Stimulated activated CD4-positive, alpha-beta T cell treated with anti-CD3 and anti-CD28 coated beads, TNF-alpha, amount 100 ng/mL, for 48 hours (primary cell): ENCODE results near the gene LBP.
"Not testable (repeated sequence)": the region's sequence is repeated elsewhere in the genome, so short reads cannot be mapped to it uniquely, and the experiment has no call there.

ENCODE experiments used
- DNase-seq, 3 donors: peaks; one replicate each; pipeline ENCODE4 v3.0.0-alpha.2; 2020; ENCODE audit warnings: low read depth in 3 of 3

LBP gene

DNA sequence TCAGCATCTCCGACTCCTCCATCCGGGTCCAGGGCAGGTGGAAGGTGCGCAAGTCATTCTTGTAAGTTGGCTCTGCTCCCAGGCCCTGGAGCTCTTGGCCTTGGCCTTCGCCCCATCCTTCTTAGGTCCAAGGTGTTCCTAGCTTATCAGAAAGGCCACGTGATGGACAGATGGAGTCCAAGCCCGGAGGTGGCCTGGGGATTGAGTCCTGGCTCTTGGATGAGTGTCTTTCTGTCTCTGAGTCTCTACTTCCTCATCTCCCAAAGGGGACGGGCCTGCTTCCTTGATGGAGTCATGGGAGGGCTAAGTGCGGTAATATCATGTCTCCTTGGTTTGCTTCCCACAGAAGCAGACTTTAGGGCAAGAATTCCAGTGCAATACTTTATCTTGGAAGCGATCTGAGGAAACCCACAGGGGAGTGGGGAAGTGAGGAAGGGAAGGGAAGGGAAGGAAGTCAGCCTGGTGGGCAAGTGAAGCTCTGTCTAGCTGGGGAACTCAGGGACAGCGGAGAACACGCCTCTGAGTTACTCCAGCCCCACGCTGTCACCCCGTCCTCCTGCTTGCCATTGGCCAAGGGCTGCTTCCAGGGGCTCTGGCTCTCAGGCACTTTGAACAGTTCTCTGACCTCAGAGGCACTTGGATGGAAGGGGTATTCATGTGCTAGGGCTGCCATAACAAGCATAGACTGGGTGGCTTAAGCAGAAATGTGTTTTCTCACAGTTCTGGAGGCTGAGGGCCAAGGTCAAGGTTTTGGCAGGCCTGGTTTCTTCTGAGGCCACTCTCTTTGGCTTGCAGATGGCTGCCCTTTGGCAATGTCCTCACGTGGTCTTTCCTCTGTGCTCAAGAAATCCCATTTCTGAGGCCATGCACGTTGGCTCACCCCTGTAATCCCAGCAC, 4.8 kb downstream of the LBP start:
- DNase-seq = no peak

DNA sequence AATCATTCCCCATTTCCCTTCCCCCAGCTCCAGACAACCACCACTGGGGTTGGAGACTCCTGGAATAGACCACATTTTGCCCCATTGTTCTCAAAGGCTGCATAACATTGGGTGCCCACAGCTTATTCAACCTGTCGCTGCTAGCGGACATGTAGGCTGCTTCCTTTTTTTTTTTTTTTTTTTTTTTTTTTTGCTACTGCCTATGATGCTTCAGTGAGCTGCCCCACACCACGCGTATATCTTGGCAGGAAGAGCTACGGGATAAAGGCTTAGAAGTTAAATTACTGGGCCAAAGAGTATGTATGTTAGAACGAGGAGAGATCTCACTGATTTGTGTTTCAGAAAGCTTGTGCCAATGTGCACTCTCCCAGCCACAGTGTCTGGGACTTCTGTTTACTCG, 7.0 kb downstream of the LBP start:
- no peak for DNase-seq

DNA sequence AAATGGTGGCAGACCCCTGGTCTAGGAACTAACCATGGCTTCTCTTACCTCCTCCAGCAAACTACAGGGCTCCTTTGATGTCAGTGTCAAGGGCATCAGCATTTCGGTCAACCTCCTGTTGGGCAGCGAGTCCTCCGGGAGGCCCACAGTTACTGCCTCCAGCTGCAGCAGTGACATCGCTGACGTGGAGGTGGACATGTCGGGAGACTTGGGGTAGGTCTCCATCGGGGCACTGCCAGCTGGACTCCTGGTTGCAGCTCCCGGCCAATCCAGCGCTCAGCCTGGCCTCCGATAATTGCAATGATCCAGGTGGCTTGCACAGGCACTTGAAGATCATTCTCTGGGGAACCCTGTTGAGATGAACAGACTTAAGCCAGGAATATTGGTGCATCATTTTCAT, 7.9 kb downstream of the LBP start:
- DNase-seq = no peak

DNA sequence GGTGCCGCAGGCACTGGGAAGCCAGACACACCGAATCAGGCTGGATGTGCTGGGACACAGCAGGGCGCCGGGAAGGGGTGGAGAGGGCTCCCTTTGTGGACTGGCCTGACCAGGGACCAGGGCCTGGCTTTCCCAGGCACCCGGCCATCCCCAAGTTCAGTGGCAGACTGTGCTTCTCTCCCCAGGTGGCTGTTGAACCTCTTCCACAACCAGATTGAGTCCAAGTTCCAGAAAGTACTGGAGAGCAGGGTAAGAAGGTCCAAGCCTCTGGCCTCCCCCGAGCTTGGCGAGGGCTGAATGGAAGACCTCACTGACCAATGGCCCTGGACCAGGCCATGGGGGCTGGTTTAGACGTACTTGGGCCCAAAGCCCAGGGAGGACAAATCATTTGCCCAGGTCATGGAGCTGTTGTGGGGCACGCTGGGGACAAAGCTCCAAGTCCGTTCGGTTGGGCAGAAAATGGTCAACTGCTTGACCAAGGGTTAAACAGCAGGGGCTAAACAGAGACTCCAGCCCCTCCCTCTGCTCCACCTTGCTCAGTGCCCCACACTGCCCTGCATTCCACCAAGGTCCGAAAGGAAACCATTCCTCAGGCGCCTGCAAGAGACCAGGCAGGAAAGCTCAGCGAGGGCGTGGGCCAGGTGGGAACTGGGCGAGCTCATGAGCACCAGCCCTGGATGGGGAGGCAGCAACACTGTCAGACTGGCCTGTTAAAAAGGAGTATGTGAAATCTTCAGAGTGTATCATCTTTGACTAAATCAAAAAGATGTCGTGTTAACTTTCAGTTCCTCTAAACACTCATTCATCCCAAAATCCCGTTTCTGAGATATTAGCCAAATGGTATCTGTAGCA, 9.1 kb downstream of the LBP start:
- no peak for DNase-seq

DNA sequence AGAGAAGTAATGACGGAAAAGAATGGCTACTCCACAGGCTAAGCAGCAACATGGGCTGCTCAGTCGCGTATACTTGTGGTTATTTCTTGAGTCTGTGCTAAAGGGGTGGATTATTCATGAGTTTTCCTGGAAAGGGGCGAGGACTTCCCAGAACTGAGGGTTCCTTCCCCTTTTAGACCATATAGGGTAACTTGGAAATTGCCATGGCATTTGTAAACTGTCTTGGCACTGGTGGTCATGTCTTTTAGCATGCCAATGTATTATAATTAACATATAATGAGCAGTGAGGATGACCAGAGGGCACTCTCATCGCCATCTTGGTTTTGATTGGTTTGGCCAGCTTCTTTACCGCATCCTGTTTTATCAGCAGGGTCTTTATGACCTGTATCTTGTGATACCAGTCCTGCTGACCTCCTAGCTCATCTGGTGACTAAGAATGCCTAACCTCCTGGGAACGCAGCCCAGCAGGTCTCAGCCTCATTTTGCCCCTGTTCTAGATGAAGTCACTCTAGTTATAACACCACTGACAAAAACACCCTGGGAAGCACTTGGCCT, 11.4 kb downstream of the LBP start:
- no peak for DNase-seq

DNA sequence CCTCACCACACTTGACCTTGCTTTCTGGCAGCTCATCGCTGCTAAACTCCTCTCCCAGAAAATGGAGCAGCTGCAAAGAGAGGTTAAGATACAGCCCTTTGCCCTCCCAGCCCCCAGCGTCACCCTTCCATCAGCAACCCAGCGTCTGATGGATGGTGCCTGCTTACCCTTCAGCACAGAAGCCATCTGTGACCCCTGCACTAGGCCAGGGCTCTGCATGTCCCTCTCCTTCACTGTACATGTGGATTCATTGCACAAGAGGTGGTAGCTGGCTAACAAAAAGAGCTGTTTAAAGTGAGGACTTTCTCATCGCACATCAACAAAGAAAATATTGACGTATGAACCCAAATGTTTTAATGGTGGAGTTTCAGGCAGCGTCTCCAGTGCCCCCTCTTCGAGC, 12.3 kb downstream of the LBP start:
- DNase-seq = no peak

DNA sequence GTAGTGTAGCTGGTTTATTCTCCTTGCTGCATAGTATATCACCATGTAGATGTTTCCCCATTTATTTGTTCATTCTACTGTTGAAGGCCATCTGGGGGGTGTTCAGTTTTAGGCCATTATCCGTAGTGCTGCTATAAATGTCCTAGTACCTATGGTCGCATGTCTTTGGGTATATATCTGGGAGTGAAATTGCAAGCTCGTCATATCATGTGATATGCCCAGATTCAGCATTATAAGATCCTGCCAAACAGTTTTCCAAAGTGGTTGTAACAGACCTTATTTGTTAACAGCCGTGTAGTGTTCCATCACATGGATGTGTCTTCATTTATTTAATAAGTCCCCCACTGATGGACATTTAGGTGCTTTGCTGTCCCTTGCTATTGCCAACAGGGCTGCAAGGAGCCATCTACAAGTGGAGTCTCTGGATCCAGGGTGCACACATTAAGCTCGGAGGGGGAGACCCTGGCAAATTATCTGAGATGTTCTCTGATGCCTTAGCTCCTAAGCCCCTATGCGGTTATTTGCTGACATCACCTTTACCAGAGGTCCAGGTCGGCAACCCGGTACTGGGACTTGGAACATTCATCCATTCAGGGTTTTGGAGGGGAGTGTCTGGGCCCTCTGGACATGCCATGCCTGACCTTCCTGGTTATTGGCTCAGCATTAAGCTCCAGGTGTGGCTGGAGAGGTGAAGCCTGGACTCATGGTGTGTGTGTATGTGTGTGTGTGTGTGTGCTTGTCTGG, 16.9 kb downstream of the LBP start:
- DNase-seq = no peak

DNA sequence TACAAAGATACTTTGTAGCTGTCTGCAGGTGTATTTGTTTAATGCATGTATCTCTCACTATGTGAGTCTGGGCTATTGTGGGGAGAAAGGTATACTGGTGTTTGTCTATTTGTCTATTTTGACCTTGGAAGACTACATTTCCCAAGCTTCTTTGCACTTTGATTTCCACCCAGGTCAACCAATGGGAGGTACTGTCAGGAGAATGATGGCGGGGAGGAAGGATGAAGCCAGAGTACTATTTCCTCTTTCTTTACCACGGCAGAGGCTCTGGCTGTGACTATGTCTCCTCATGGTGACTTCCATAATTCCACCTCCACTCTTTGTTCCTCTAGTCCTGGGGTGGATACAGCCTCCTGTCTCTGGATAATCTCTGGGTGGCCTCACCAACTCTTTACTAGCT, 23.1 kb downstream of the LBP start:
- no peak for DNase-seq

DNA sequence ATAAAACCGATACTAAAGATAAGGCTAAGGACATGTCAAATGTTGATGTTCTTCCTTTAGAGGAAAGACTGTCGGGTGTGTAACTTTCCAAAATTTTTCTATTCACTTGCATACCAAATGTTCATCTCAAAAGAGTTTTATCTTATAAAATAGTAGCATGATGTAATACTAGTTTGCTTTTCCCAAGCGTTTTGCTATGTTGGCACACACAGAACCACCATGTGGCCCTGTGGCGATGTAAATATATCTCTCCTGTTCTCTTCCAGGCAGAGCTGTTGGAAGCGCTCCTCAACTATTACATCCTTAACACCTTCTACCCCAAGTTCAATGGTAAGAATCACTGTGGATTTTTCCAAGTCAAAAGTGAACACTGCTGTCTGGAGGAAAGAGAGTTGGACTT, 26.5 kb downstream of the LBP start:
- DNase-seq = no peak

DNA sequence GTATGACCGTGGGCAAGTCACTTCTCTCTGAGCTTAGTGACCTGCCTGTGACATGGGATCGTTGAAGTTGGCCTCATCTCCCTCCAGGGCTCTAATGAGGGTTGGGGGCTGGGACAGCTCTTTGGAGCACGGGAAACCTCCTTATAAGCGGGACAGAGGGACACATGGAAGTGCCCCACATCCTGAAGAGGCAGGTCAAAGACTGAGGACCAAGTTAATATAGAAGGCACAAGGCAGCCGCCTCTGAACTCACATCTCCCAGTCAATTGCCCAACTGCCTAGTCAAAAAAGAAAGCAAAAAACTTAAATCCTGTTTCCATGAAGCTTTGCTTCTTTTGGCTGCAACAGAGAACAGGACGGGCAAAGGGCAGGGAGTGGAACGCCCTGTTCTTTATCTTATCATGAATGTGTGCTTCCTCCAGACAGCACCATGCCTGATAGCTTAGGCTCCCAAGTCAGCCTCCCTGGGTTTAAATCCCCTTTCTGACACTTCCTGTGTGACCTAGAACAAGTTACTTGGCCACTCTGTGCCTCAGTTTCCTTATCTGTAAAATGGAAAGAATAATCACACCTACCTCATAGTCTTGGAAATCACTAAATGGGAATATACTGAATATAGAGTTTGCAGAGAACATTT, 27.1 kb downstream of the LBP start:
- no peak for DNase-seq

DNA sequence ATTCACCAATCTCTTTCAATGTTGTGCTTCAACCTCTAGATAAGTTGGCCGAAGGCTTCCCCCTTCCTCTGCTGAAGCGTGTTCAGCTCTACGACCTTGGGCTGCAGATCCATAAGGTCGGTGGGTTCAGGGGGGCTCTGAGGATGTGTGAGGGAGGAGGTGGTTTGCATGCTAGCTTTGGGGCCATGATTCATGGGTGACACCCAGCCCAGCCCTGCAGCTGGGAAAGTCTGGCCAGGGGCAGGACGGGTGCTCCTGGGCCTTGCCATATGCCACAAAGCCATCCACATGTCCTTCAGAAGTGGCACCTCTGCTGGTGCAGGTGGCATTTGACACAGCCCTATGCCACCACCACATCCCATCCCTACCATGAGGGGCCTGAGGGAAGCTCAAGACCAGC, 27.6 kb downstream of the LBP start:
- DNase-seq = no peak

DNA sequence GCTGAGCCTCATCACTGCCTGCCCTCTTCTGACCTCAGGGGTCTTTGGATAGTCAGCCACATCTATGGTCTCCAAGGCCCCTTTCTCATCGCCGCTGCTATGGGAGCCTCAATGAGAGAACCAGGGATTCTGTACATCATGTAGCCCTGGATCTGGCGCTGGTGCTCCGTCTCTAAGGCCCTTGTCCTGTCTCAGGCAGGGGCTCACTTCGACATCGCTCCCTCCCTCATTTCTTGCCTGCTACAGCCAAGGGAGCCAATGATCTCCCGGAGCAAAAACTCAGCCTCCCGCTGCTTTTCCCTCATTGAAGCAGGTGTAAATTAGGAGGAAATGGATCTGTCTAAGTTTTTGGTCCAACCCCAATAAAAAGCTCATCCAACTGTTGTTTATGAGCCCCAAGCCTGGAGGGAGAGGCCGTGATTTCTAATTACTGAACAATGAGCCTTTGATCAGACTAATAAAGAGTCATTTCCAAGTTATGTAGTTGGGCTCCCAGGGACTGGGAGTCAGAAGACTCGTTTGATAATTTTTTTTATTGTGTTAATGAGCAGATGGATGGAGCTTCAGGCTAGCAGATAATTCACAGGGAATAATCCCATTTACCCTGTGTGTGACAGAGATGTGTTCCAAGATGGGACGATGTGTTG, 30.9 kb downstream of the LBP start:
- DNase-seq = no peak

DNA sequence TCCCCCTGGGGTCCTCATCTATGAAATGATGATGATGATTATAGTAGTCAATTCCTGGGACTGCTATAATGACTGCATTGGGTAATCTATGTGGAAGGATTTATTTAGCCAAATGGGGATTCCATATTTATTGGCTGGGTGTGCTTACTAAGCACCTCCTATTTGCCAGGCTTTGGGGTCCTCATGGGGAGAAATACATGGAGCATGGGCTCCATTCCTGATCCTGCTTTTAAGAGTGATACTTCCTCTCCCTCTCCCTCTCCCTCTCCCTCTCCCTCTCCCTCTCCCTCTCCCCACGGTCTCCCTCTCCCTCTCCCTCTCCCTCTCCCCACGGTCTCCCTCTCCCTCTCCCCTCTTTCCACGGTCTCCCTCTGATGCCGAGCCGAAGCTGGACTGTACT, 31.6 kb downstream of the LBP start:
- not testable (repeated sequence) for DNase-seq

DNA sequence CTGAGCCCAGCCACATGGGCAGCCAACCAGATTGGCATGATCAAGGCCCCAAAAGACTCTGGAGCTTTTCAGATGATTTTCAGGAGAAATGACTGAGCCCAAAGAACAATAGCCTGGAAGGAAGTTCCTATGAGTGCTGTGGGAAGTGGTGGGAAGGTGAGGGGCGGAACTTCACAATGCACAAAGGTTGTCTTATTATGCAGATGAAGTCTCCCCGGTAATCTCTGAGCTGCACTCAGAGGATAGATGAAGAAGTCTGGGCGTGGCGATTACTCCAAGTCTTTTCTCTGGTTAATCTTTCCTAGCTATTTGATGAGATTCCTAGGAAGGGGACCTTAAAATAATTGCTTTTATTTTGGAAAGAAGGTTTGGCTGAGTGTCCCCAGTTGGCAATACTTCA, 36.9 kb downstream of the LBP start:
- no peak for DNase-seq

DNA sequence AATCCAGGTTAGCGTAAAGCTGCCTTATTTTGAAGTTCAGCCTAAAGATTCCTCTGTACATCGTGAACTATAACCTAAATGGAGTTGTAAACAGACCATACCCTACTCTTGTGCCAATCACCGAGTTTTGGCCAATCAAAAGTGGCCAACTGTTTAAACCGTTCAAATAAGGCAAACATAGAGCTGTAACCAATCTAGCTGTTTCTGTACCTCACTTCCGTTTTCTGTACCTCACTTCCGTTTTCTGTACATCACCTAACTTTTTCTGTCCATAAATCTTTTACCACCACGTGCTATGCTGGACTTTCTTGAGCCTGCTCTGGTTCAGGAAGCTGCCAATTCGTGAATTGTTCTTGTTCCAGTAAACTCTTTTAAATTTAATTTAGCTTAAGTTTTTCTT, 39.7 kb downstream of the LBP start:
- no peak for DNase-seq

DNA sequence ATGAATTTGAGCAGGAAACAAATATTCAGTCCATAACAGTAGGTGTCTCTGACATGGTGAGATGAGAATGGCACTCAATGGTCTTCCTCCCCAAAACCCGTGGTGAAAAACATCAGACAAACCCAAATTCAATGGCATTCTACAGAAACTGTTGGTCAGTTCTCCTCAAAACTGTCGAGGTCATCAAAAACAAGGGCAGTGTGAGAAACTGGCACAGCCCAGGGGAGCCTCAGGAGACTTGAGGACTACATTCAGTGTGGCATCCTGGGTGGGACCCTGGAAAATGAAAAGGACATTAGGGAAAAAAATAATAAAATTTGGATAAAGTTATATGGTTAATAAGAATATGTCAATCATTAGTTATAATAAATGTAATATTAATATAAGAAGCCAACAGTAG, 40.6 kb downstream of the LBP start:
- no peak for DNase-seq

DNA sequence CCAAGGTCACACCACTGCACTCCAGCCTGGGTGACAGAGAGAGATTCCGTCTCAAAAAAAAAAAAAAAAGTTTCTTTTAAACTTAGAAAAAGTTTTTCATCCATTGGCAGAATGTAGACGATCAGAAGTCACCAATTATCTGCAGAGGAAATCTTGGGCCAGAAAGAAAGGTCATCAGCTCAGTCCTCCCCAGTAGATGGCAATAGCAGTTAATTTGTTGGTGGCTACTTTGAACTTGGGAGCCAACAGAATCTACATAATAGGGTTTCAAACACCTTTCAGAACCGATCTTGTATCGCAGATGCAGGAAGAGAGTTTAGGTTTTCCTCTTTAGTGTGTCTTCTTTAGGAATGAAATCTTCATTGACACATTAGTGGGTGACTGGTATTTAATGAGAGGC, 41.7 kb downstream of the LBP start:
- no peak for DNase-seq

DNA sequence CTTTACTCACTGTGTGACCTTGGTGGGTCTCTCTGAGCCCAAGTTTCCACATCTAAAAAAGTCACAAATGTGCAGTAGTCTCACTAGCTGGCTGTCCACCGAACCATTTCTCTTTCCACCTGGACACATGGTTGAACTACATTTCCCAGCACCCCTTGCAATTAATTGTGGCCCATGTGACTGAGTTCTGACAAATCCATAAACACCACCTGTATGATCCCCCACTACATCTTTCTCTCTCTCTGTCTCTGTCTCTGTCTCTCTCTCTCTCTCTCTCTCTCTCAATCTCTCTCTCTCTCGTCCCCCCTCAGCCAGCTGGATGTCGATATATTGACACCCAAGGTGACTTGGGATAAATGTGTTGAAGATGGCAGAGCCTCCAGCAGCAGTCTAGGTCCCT, 46.1 kb downstream of the LBP start:
- no peak for DNase-seq

DNA sequence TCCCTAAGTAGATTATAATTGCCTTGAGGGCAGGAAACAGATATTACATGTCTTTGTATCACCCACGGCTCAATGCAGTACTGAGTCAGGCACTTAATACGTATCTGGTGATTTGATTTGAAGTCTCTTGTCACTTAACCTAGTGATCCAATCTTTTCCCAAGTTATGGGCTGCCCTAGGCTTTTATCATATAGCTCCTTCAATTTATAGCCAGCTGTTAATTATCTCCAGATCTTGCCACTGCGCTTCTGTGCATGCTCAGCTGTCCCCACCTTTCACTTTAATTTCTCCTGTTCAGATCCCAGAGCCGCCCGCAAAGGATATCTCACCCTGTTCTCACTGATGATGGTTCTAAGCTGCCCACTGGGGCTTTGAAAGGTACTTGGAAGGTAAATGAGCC, 47.0 kb downstream of the LBP start:
- DNase-seq = no peak

DNA sequence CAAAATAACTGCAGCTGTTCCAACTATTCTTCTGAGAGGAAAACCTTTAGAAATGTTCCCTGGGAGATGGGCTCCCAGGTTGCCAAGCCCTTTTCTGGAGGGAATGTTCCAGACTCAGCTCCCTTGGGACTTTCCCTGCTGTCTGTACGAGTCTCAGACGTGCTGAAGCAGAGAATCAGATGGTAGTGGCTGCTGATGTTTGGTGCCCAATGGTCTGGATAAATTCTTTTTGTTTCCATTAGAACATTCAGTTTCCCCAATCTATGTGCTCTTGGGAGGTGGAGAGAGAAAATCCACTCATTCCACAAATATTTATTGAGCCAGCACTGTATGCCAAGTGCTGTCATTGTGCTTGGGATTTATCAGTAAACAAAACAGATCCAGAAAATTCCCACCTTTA, 48.9 kb downstream of the LBP start:
- no peak for DNase-seq

DNA sequence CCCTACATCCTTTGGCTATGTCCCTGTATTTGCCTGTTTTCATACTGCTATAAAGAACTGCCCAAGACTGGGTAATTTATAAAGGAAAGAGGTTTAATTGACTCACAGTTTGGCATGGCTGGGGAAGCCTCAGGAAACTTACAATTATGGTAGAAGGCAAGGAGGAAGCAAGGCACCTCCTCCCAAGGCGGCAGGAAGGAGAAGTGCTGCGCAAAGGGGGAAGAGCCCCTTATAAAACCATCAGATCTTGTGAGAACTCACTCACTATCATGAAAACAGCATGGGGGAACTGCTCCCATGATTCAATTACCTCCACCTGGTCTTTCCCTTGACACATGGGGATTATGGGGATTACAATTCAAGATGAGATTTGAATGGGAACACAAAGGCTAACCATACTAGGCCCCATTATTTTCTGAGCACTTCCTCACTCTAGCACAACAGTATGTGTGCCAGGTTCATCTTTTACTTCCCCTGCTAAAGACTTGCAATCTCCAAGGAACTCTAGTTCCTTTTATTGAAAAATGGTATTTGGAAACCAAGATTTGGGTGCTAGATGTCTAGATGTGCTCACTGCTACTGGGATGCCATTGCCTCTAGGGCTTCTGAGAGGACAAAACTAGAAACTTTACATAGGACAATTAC, 49.6 kb downstream of the LBP start:
- DNase-seq = not testable (repeated sequence)
